Trophoblast cell (in vitro differentiated cells and primary cell): Measurements from ENCODE around the gene CDR2L.
A peak's percentile ranks its signal among the peaks of the same experiment; 100 is the strongest.

Experiments used
- DNase-seq, 2 donors: peaks; one replicate each; pipeline ENCODE4 v3.0.0-alpha.2; 2016
- H2AFZ ChIP-seq: 2 replicates; pipeline ENCODE4 v1.6.1; 2013; ENCODE audit warnings: low read length, moderate library complexity, mild to moderate bottlenecking; ENCODE audit not compliant: insufficient read depth, poor library complexity
- H2AK5ac ChIP-seq: 2 replicates; pipeline ENCODE4 v1.6.1; 2013; ENCODE audit warnings: mild to moderate bottlenecking, low read length
- H2BK120ac ChIP-seq: 2 replicates; pipeline ENCODE4 v1.6.1; 2013; ENCODE audit warnings: low read length, mild to moderate bottlenecking, moderate library complexity; ENCODE audit not compliant: insufficient read depth, poor library complexity
- H2BK12ac ChIP-seq: 2 replicates; pipeline ENCODE4 v1.6.1; 2013; ENCODE audit warnings: mild to moderate bottlenecking, low read length, moderate library complexity
- H2BK5ac ChIP-seq: 2 replicates; pipeline ENCODE4 v1.6.1; 2013; ENCODE audit warnings: low read length, low read depth, moderate library complexity, mild to moderate bottlenecking; ENCODE audit not compliant: poor library complexity
- H3K14ac ChIP-seq: 2 replicates; pipeline ENCODE4 v1.6.1; 2013; ENCODE audit warnings: mild to moderate bottlenecking, low read length
- H3K18ac ChIP-seq: 2 replicates; pipeline ENCODE4 v1.6.1; 2013; ENCODE audit warnings: mild to moderate bottlenecking, low read length
- H3K23ac ChIP-seq: 2 replicates; pipeline ENCODE4 v1.6.1; 2013; ENCODE audit warnings: low read length
- H3K27ac ChIP-seq: 2 replicates; pipeline ENCODE4 v1.5.1; 2013; ENCODE audit warnings: low read depth, mild to moderate bottlenecking, inconsistent platforms, low read length, moderate library complexity
- H3K27me3 ChIP-seq: 2 replicates; pipeline ENCODE4 v1.6.1; 2013; ENCODE audit warnings: inconsistent platforms, mild to moderate bottlenecking, low read length, moderate library complexity; ENCODE audit not compliant: insufficient read depth
- H3K36me3 ChIP-seq, 2 experiments: 1 replicate in 1 of 2; 2 replicates in 1 of 2; pipeline ENCODE4 v1.6.1; 2013; ENCODE audit warnings: low read length in 2 of 2, mild to moderate bottlenecking in 2 of 2, moderate library complexity in 1 of 2; ENCODE audit not compliant: insufficient read depth in 2 of 2, control insufficient read depth in 1 of 2
- H3K4ac ChIP-seq: 2 replicates; pipeline ENCODE4 v1.6.1; 2013; ENCODE audit warnings: low read depth, mild to moderate bottlenecking, low read length, moderate library complexity
- H3K4me1 ChIP-seq, 2 experiments: 1 replicate in 1 of 2; 2 replicates in 1 of 2; pipeline ENCODE4 v1.6.1; 2013; ENCODE audit warnings: low read length in 2 of 2, mild to moderate bottlenecking in 2 of 2, moderate library complexity in 1 of 2; ENCODE audit not compliant: insufficient read depth in 2 of 2, control insufficient read depth in 1 of 2
- H3K4me2 ChIP-seq: 2 replicates; pipeline ENCODE4 v1.6.1; 2013; ENCODE audit warnings: inconsistent platforms, mild to moderate bottlenecking, low read length, moderate library complexity
- H3K4me3 ChIP-seq: 2 replicates; pipeline ENCODE4 v1.5.1; 2013; ENCODE audit warnings: mild to moderate bottlenecking, low read depth, low read length, inconsistent platforms
- H3K79me1 ChIP-seq: one replicate; pipeline ENCODE4 v1.6.1; 2013; ENCODE audit warnings: low read length
- H3K79me2 ChIP-seq: 2 replicates; pipeline ENCODE4 v1.6.1; 2013; ENCODE audit warnings: low read length, mild to moderate bottlenecking; ENCODE audit not compliant: control insufficient read depth, insufficient read depth, poor library complexity
- H3K9ac ChIP-seq: 2 replicates; pipeline ENCODE4 v1.6.1; 2013; ENCODE audit warnings: mild to moderate bottlenecking, low read length
- H3K9me3 ChIP-seq: 2 replicates; pipeline ENCODE4 v1.6.1; 2013; ENCODE audit warnings: low read depth, mild to moderate bottlenecking, control low read depth, inconsistent platforms, low read length; ENCODE audit not compliant: insufficient read depth
- H4K12ac ChIP-seq: 2 replicates; pipeline ENCODE4 v1.6.1; 2013; ENCODE audit warnings: low read depth, mild to moderate bottlenecking, low read length, moderate library complexity
- H4K8ac ChIP-seq: 2 replicates; pipeline ENCODE4 v1.6.1; 2013; ENCODE audit warnings: low read depth, mild to moderate bottlenecking, low read length, moderate library complexity
- H4K91ac ChIP-seq: one replicate; pipeline ENCODE4 v1.6.1; 2013; ENCODE audit warnings: low read depth, mild to moderate bottlenecking, low read length, moderate library complexity
- WGBS: extraction: QIAGEN DNeasy Blood & Tissue Kit; methylation state at CpG from one replicate; pipeline ENCODE4 v1.1.7; 2013; ENCODE audit warnings: missing lambda C conversion rate; ENCODE audit not compliant: insufficient read length, insufficient coverage; ENCODE audit errors: extremely low coverage; 5-methylcytosine and 5-hydroxymethylcytosine counted together

CDR2L gene

GRCh38 chr17:75031972-75032719 is 44.7 kb downstream of the CDR2L start:
- H3K79me1 ChIP-seq, result peaks cover 10% of the 10 kb centered on the region
- WGBS, result no CpG with 5 or more reads among the region's 10 CpGs

GRCh38 chr17:75032720-75033280 is 45.4 kb downstream of the CDR2L start:
- DNase-seq, result peak in 1 of 2 donors; percentile 18
- no peak overlapping the region for H3K14ac ChIP-seq
- no peak overlapping the region for H4K12ac ChIP-seq
- H3K79me1 ChIP-seq, result peaks cover 10% of the 10 kb centered on the region
- H3K79me2 ChIP-seq, result peaks cover 5% of the 10 kb centered on the region
- no peaks in the 10 kb centered on the region for H3K27me3 ChIP-seq
- no peak overlapping the region for H3K27ac ChIP-seq
- H2BK5ac ChIP-seq, result no peak overlapping the region
- H3K4me2 ChIP-seq, result peak overlapping the region; percentile 53
- WGBS, result no CpG with 5 or more reads among the region's 13 CpGs
- no peak overlapping the region for H2BK120ac ChIP-seq
- peaks cover 8% of the 10 kb centered on the region for H3K9me3 ChIP-seq
- no peak overlapping the region for H2AK5ac ChIP-seq
- peaks cover 0 to 10% of the 10 kb centered on the region in 2 experiments for H3K4me1 ChIP-seq
- no peak overlapping the region for H2AFZ ChIP-seq
- no peak overlapping the region for H3K18ac ChIP-seq
- H2BK12ac ChIP-seq, result no peak overlapping the region
- peaks cover 0 to 3% of the 10 kb centered on the region in 2 experiments for H3K36me3 ChIP-seq
- H3K9ac ChIP-seq, result no peak overlapping the region
- no peak overlapping the region for H4K8ac ChIP-seq
- no peak overlapping the region for H3K23ac ChIP-seq
- no peak overlapping the region for H3K4ac ChIP-seq
- no peak overlapping the region for H3K4me3 ChIP-seq
- H4K91ac ChIP-seq, result no peak overlapping the region

More at GRCh38 chr17:75031972-75032719, 44.7 kb downstream of the CDR2L start:
- H3K4ac ChIP-seq, result no peak overlapping the region
- no peak overlapping the region for H2AK5ac ChIP-seq
- H4K8ac ChIP-seq, result no peak overlapping the region
- no peak overlapping the region for H3K27ac ChIP-seq
- H4K12ac ChIP-seq, result no peak overlapping the region
- H2BK5ac ChIP-seq, result no peak overlapping the region
- peaks cover 0 to 3% of the 10 kb centered on the region in 2 experiments for H3K36me3 ChIP-seq
- H4K91ac ChIP-seq, result no peak overlapping the region
- H3K23ac ChIP-seq, result no peak overlapping the region
- H2BK120ac ChIP-seq, result no peak overlapping the region
- no peak overlapping the region for H2AFZ ChIP-seq
- H3K14ac ChIP-seq, result no peak overlapping the region
- H3K9ac ChIP-seq, result no peak overlapping the region
- no peak overlapping the region for H3K18ac ChIP-seq
- H3K4me2 ChIP-seq, result peak overlapping the region; percentile 32
- peak overlapping the region; percentile 60 for H3K4me3 ChIP-seq
- H3K9me3 ChIP-seq, result peaks cover 8% of the 10 kb centered on the region
- no peaks in the 10 kb centered on the region for H3K27me3 ChIP-seq
- H3K4me1 ChIP-seq, result peaks cover 0 to 10% of the 10 kb centered on the region in 2 experiments
- peak; percentile 29 to 43 for DNase-seq
- no peak overlapping the region for H2BK12ac ChIP-seq
- peaks cover 5% of the 10 kb centered on the region for H3K79me2 ChIP-seq

- Histone ChIP-seq H3K27me3 (no peaks in the 10 kb centered on the region), H2AK5ac (no peak overlapping the region), H2BK120ac (no peak overlapping the region), H4K91ac (no peak overlapping the region), H3K79me1 (peaks cover 10% of the 10 kb centered on the region), H4K8ac (peak overlapping the region; percentile 46), H3K4ac (no peak overlapping the region), H3K36me3 (peaks cover 3% of the 10 kb centered on the region in 2 experiments), H2BK5ac (no peak overlapping the region), H3K9me3 (peaks cover 8% of the 10 kb centered on the region), H3K18ac (no peak overlapping the region), H3K23ac (no peak overlapping the region), H3K9ac (peak overlapping the region; percentile 44), H4K12ac (no peak overlapping the region), H3K4me3 (peak overlapping the region; percentile 90), H3K4me2 (peak overlapping the region; percentile 83), H2AFZ (peak overlapping the region; percentile 55), H3K27ac (no peak overlapping the region), H3K14ac (peak overlapping the region; percentile 18), H2BK12ac (no peak overlapping the region), H3K4me1 (peaks cover 0 to 10% of the 10 kb centered on the region in 2 experiments), H3K79me2 (peaks cover 5% of the 10 kb centered on the region)
- no CpG with 5 or more reads among the region's 36 CpGs for WGBS
- peak; percentile 92 to 97 for DNase-seq
Measured at GRCh38 chr17:75033346-75034235, 46.2 kb downstream of the CDR2L start.

- Histone ChIP-seq H3K14ac (peak overlapping the region; percentile 63), H4K8ac (peak overlapping the region; percentile 56), H2AK5ac (no peak overlapping the region), H2BK12ac (no peak overlapping the region), H2BK120ac (peak overlapping the region; percentile 65), H3K4me3 (peak overlapping the region; percentile 90), H3K4ac (peak overlapping the region; percentile 57), H3K27me3 (no peaks in the 10 kb centered on the region), H2AFZ (peak overlapping the region; percentile 88), H3K4me2 (peak overlapping the region; percentile 67), H3K23ac (no peak overlapping the region), H4K91ac (peak overlapping the region; percentile 67), H3K9ac (peak overlapping the region; percentile 87), H3K36me3 (peaks cover 6 to 9% of the 10 kb centered on the region in 2 experiments), H3K79me2 (peaks cover 5% of the 10 kb centered on the region), H3K27ac (peak overlapping the region; percentile 69), H2BK5ac (peak overlapping the region; percentile 47), H3K9me3 (peaks cover 8% of the 10 kb centered on the region), H3K79me1 (peaks cover 10% of the 10 kb centered on the region), H3K18ac (peak overlapping the region; percentile 36), H4K12ac (peak overlapping the region; percentile 22), H3K4me1 (peaks cover 0 to 10% of the 10 kb centered on the region in 2 experiments)
- WGBS, result no CpG with 5 or more reads among the region's 43 CpGs
- DNase-seq, result peak; percentile 89 to 94
Measured at GRCh38 chr17:75034236-75034908, 46.9 kb downstream of the CDR2L start.
